ENCODE measurements around the gene GSTT2.
"Not testable (repeated sequence)": the region's sequence is repeated elsewhere in the genome, so short reads cannot be mapped to it uniquely, and the experiment has no call there.

GRCh38 chr22:23974345-23974744 is 5.6 kb upstream of the GSTT2 start, which contains the start of gene DDT:
- not testable (repeated sequence) for TF ChIP-seq CTCF, POLR2A, POLR2AphosphoS5, EP300 (IDR thresholded peaks at IDR 0.05)
